H1 (cell line): ENCODE data around the gene WBP1.

Experiments
- CREB1 ChIP-seq: IDR thresholded peaks from 2 replicates; pipeline ENCODE4 v1.6.1; 2012; ENCODE audit warnings: inconsistent platforms
- CTCF ChIP-seq, 3 experiments: IDR thresholded peaks; 1 replicate in 2 of 3; 2 replicates in 1 of 3; pipeline versions ENCODE4 v1.5.1 to v1.6.1; 2011; ENCODE audit warnings: low read length in 3 of 3, mild to moderate bottlenecking in 3 of 3, inconsistent platforms in 2 of 3, low read depth in 1 of 3, moderate library complexity in 1 of 3; ENCODE audit not compliant: insufficient read depth in 1 of 3; ENCODE audit errors: control extremely low read depth in 1 of 3
- EP300 ChIP-seq, 2 experiments: IDR thresholded peaks; 1 replicate in 1 of 2; 2 replicates in 1 of 2; pipeline ENCODE4 v1.6.1; 2011 to 2012; ENCODE audit warnings: low read depth in 2 of 2, low read length in 2 of 2, mild to moderate bottlenecking in 2 of 2, borderline replicate concordance in 1 of 2, inconsistent platforms in 1 of 2, moderate library complexity in 1 of 2
- FOSL1 ChIP-seq: IDR thresholded peaks from 2 replicates; pipeline ENCODE4 v1.6.1; 2011; ENCODE audit warnings: mild to moderate bottlenecking, low read depth, low read length, moderate library complexity; ENCODE audit not compliant: insufficient read depth
- MAFK ChIP-seq: IDR thresholded peaks from 2 replicates; pipeline ENCODE4 v1.6.1; 2012; ENCODE audit warnings: low read depth, mild to moderate bottlenecking, improper control_type of control experiment, low read length
- POLR2A ChIP-seq, 2 experiments: IDR thresholded peaks; 1 replicate in 1 of 2; 2 replicates in 1 of 2; pipeline ENCODE4 v1.6.1; 2011; ENCODE audit warnings: low read depth in 2 of 2, low read length in 2 of 2, mild to moderate bottlenecking in 2 of 2; ENCODE audit errors: control extremely low read depth in 1 of 2
- POLR2AphosphoS5 ChIP-seq: IDR thresholded peaks from 2 replicates; pipeline ENCODE4 v1.6.1; 2011; ENCODE audit warnings: low read depth, low read length
- RAD21 ChIP-seq, 2 experiments: IDR thresholded peaks in 1 of 2; conservative IDR thresholded peaks in 1 of 2; 2 replicates each; pipeline ENCODE4 v1.6.1; 2011; ENCODE audit warnings: low read depth in 2 of 2, low read length in 2 of 2, improper control_type of control experiment in 1 of 2, inconsistent platforms in 1 of 2, mild to moderate bottlenecking in 1 of 2, moderate library complexity in 1 of 2
- SIN3A ChIP-seq, 2 experiments: IDR thresholded peaks in 1 of 2; conservative IDR thresholded peaks in 1 of 2; 2 replicates each; pipeline ENCODE4 v1.6.1; 2011 to 2012; ENCODE audit warnings: low read length in 2 of 2, improper control_type of control experiment in 1 of 2, low read depth in 1 of 2, mild to moderate bottlenecking in 1 of 2
- SP1 ChIP-seq: IDR thresholded peaks from 2 replicates; pipeline ENCODE4 v1.6.1; 2011; ENCODE audit warnings: low read depth, low read length
- TAF1 ChIP-seq: IDR thresholded peaks from 2 replicates; pipeline ENCODE4 v1.6.1; 2011; ENCODE audit warnings: mild to moderate bottlenecking, low read depth, low read length
- YY1 ChIP-seq: IDR thresholded peaks from 2 replicates; pipeline ENCODE4 v1.6.1; 2011; ENCODE audit warnings: low read depth, mild to moderate bottlenecking, low read length
- TF ChIP-seq, protein P1 (sequence below): IDR thresholded peaks from 2 replicates; pipeline ENCODE4 v1.6.1; 2012; ENCODE audit warnings: inconsistent platforms

DNA sequence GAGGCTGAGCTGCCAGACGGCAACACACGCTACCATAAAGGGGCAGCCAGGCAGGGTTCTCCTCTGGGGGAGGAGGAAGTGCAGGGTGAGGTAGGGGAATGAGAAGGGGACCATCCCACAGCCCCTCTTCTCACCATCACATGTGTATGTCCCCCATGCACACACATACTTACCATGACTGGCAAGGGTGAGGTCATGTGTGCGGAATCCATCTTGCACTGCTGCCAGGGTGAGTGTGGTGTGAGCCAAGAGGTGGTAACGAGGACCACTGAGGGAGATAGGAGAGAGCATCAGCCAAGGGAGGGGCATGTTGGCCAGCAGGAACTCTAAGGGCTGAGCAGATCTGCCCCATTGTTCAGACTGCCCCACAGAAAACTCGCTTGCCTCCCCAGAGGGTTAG lies 29.6 kb upstream of the WBP1 start:
- TF ChIP-seq POLR2A (IDR thresholded peaks at IDR 0.05; ENCODE audit: control extremely low read depth in 1 of 2, low read depth in 2 of 2, low read length in 2 of 2) = no peak
- TF ChIP-seq CTCF (IDR thresholded peaks at IDR 0.05; ENCODE audit: control extremely low read depth in 1 of 3, insufficient read depth in 1 of 3, low read depth in 1 of 3, low read length in 3 of 3) = no peak
- no peak for TF ChIP-seq SP1
- no peak for TF ChIP-seq TAF1
- no peak for TF ChIP-seq CREB1
- TF ChIP-seq EP300 (IDR thresholded peaks at IDR 0.05; ENCODE audit: borderline replicate concordance in 1 of 2, low read depth in 2 of 2, low read length in 2 of 2) = no peak
- TF ChIP-seq RAD21 (IDR thresholded peaks at IDR 0.05 in 1 of 2, conservative IDR thresholded peaks at IDR 0.05 in 1 of 2; ENCODE audit: low read depth in 2 of 2, low read length in 2 of 2) = no peak
- no peak for TF ChIP-seq MAFK
- TF ChIP-seq, protein P1, sequence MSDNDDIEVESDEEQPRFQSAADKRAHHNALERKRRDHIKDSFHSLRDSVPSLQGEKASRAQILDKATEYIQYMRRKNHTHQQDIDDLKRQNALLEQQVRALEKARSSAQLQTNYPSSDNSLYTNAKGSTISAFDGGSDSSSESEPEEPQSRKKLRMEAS = no peak
- no peak for TF ChIP-seq SIN3A (conservative IDR thresholded peaks at IDR 0.05 in 1 of 2, IDR thresholded peaks at IDR 0.05 in 1 of 2; ENCODE audit: low read depth in 1 of 2, low read length in 2 of 2)
- TF ChIP-seq POLR2AphosphoS5 = no peak; the same call in 1 of the 2 replicates
- TF ChIP-seq FOSL1 = no peak
- TF ChIP-seq YY1 = no peak
